GM19372 (cell line): ENCODE data around the gene SND1.

Experiments used
- ATAC-seq: cut with Tn5 transposase; IDR thresholded peaks from one replicate; pipeline ENCODE4 v1.9.1; 2021; ENCODE audit warnings: mild to moderate bottlenecking, low read depth, moderate library complexity; ENCODE audit not compliant: unreplicated experiment

Gene SND1

GRCh38 chr7:127858091-127858914 lies 206.3 kb downstream of the SND1 start:
- no peak for ATAC-seq

- ATAC-seq: no peak
Measured at GRCh38 chr7:127858915-127859189, 206.9 kb downstream of the SND1 start.

- no peak for ATAC-seq
Measured at GRCh38 chr7:127859330-127859729, 207.3 kb downstream of the SND1 start.

- no peak for ATAC-seq
Measured at GRCh38 chr7:127862525-127862924, 210.5 kb downstream of the SND1 start.

- no peak for ATAC-seq
Measured at GRCh38 chr7:127863082-127863481, 211.1 kb downstream of the SND1 start.

GRCh38 chr7:127865466-127865865 lies 213.5 kb downstream of the SND1 start:
- ATAC-seq: no peak

- ATAC-seq: no peak
Measured at GRCh38 chr7:127870231-127870907, 218.4 kb downstream of the SND1 start.

GRCh38 chr7:127871226-127871625 lies 219.2 kb downstream of the SND1 start:
- no peak for ATAC-seq

GRCh38 chr7:127872122-127872521 lies 220.1 kb downstream of the SND1 start:
- no peak for ATAC-seq

- no peak for ATAC-seq
Measured at GRCh38 chr7:127873151-127873550, 221.2 kb downstream of the SND1 start.

- no peak for ATAC-seq
Measured at GRCh38 chr7:127873715-127874636, 222.0 kb downstream of the SND1 start.

- no peak for ATAC-seq
Measured at GRCh38 chr7:127874951-127875608, 223.1 kb downstream of the SND1 start.

- ATAC-seq: no peak
Measured at GRCh38 chr7:127876393-127876792, 224.4 kb downstream of the SND1 start.

GRCh38 chr7:127877951-127878350 lies 226.0 kb downstream of the SND1 start:
- ATAC-seq: no peak

GRCh38 chr7:127878791-127879190 lies 226.8 kb downstream of the SND1 start:
- no peak for ATAC-seq

- ATAC-seq: no peak
Measured at GRCh38 chr7:127879436-127879835, 227.4 kb downstream of the SND1 start.

- ATAC-seq: no peak
Measured at GRCh38 chr7:127879942-127880341, 227.9 kb downstream of the SND1 start.

GRCh38 chr7:127880454-127880853 lies 228.5 kb downstream of the SND1 start:
- ATAC-seq: no peak

GRCh38 chr7:127881564-127881963 lies 229.6 kb downstream of the SND1 start:
- ATAC-seq: no peak

GRCh38 chr7:127882313-127882920 lies 230.4 kb downstream of the SND1 start:
- no peak for ATAC-seq
